GM12878 (cell line): ENCODE data around the gene TRMT1. TPM values are rescaled to one million over a fixed set of nuclear protein-coding genes. Genes with fewer than 3 reads are reported as not detected.

Source experiments
- KAT2A ChIP-seq: conservative IDR thresholded peaks from 2 replicates; pipeline ENCODE4 v1.6.1; 2011; ENCODE audit warnings: low read depth, low read length; ENCODE audit not compliant: control insufficient read depth
- NFIC ChIP-seq: IDR thresholded peaks from 2 replicates; pipeline ENCODE4 v1.6.1; 2012; ENCODE audit warnings: low read depth, mild to moderate bottlenecking, inconsistent platforms, low read length, moderate library complexity
- NRF1 ChIP-seq: conservative IDR thresholded peaks from 2 replicates; pipeline ENCODE4 v1.6.1; 2011; ENCODE audit warnings: mild to moderate bottlenecking, low read depth, low read length, improper control_type of control experiment
- RCOR1 ChIP-seq: conservative IDR thresholded peaks from 2 replicates; pipeline ENCODE4 v1.6.1; 2012; ENCODE audit warnings: low read depth, low read length, improper control_type of control experiment
- SMARCA5 ChIP-seq: fragments of 450-650 bp; IDR thresholded peaks from 2 replicates; pipeline ENCODE4 v1.6.1; 2017; ENCODE audit warnings: mild to moderate bottlenecking
- SREBF2 ChIP-seq: IDR thresholded peaks from 2 replicates; pipeline ENCODE4 v1.6.1; 2012; ENCODE audit warnings: mild to moderate bottlenecking, low read length
- polyA plus RNA-seq, 11 experiments: library from polyadenylated mRNA; depleted of rRNA in 4 of 11; unstranded in 6 of 11; stranded (reverse) in 5 of 11; fragments of >200 nt; fragmentation: Nextera tagmentation in 4 of 11; fragmentation: Illumina TruSeq in 1 of 11; extraction: Ambion mirVana in 4 of 11; extraction: Trizol in 1 of 11; gene quantifications; 1 replicate in 1 of 11; 2 replicates in 10 of 11; pipeline versions ENCODE4 v1.2.1 to v1.2.3, GENCODE V29; 2011 to 2016; ENCODE audit warnings: inconsistent platforms in 2 of 11, missing spikeins in 2 of 11, low read depth in 1 of 11
- total RNA-seq, 4 experiments: library from RNA; depleted of rRNA in 3 of 4; stranded (reverse); fragments of >200 nt in 3 of 4; fragmentation: Illumina TruSeq in 1 of 4; extraction: Trizol in 1 of 4; gene quantifications; 2 replicates each; pipeline versions ENCODE4 v1.2.1 to v1.2.3, GENCODE V29; 2013 to 2021
- TF ChIP-seq, protein P1 (sequence below): fragments of 150-350 bp; IDR thresholded peaks from 2 replicates; pipeline ENCODE4 v1.6.1; 2016; ENCODE audit warnings: low read depth, low read length
- TF ChIP-seq, protein P2 (sequence below): fragments of 450-650 bp; IDR thresholded peaks from 2 replicates; pipeline ENCODE4 v1.6.1; 2017; ENCODE audit warnings: mild to moderate bottlenecking, low read depth, inconsistent platforms; ENCODE audit not compliant: poor library complexity, severe bottlenecking

The TRMT1 gene
- total and polyA plus RNA-seq, 10 of the 15 experiments (the other 5 are each of a cell fraction or from before 2014, with no cell fraction given), result 3.4 to 68.8 (median 34.8) TPM

DNA sequence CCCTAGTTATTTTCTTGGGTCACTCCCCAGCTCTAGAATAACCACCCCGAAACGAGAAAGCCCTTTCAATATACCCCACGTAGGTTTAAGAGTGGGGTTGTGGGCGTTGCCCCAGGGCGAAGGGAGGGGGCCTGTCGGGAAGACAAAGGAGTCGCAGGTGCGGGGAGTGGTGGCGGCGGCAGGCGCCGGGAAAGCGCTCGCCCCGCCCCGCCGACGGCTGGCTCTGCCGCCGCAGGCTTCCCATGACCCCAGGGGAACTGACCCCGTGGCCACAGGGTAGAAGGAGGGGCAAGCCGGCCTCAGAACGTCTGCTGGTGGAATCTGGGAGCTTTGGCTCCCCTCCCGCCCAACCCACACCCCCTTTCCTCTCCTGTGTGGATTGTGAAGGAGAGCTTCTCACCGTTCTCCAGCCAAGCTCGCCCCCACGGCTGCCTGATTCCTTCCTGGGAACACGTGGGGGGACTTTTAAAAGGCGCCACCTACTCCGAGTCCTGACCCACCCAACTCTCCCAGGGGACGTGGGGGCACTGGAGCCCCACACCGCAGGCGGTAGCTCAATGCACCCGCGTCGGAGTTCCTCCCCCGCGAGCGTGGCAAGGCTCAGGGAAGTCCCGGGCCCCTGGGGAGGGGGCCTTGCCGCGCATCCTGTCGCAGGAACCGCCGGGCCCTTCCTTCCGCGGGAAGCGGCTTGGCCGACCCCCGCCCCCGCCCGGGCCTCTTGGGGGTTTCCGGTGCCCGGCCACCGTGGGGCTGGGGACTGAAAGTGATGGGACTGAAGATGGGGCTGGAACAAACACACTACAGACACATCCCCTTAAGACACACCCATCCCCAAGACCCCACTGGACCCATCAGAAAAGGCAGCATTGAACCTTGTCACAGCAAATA is 39.2 kb upstream of the TRMT1 start (continued):
- TF ChIP-seq, protein P1, sequence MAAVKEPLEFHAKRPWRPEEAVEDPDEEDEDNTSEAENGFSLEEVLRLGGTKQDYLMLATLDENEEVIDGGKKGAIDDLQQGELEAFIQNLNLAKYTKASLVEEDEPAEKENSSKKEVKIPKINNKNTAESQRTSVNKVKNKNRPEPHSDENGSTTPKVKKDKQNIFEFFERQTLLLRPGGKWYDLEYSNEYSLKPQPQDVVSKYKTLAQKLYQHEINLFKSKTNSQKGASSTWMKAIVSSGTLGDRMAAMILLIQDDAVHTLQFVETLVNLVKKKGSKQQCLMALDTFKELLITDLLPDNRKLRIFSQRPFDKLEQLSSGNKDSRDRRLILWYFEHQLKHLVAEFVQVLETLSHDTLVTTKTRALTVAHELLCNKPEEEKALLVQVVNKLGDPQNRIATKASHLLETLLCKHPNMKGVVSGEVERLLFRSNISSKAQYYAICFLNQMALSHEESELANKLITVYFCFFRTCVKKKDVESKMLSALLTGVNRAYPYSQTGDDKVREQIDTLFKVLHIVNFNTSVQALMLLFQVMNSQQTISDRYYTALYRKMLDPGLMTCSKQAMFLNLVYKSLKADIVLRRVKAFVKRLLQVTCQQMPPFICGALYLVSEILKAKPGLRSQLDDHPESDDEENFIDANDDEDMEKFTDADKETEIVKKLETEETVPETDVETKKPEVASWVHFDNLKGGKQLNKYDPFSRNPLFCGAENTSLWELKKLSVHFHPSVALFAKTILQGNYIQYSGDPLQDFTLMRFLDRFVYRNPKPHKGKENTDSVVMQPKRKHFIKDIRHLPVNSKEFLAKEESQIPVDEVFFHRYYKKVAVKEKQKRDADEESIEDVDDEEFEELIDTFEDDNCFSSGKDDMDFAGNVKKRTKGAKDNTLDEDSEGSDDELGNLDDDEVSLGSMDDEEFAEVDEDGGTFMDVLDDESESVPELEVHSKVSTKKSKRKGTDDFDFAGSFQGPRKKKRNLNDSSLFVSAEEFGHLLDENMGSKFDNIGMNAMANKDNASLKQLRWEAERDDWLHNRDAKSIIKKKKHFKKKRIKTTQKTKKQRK, result no peak
- TF ChIP-seq RCOR1, result no peak
- no peak for TF ChIP-seq NFIC
- TF ChIP-seq SMARCA5, result 0 out of 2 replicates have a peak, but pooled peaks have one; percentile 89
- no peak for TF ChIP-seq SREBF2
- TF ChIP-seq, protein P2, sequence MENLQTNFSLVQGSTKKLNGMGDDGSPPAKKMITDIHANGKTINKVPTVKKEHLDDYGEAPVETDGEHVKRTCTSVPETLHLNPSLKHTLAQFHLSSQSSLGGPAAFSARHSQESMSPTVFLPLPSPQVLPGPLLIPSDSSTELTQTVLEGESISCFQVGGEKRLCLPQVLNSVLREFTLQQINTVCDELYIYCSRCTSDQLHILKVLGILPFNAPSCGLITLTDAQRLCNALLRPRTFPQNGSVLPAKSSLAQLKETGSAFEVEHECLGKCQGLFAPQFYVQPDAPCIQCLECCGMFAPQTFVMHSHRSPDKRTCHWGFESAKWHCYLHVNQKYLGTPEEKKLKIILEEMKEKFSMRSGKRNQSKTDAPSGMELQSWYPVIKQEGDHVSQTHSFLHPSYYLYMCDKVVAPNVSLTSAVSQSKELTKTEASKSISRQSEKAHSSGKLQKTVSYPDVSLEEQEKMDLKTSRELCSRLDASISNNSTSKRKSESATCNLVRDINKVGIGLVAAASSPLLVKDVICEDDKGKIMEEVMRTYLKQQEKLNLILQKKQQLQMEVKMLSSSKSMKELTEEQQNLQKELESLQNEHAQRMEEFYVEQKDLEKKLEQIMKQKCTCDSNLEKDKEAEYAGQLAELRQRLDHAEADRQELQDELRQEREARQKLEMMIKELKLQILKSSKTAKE, result peak; percentile 20
- no peak for TF ChIP-seq KAT2A
- no peak for TF ChIP-seq NRF1
